ENCODE data around the gene PGAM5.
"Not testable (repeated sequence)": the region's sequence is repeated elsewhere in the genome, so short reads cannot be mapped to it uniquely, and the experiment has no call there.

The PGAM5 gene

GRCh38 chr12:132723764-132724140, 13.1 kb downstream of the PGAM5 start:
- no peak for DNase-seq

- peak; percentile 40 for DNase-seq
Observed at GRCh38 chr12:132724506-132725241, 14.0 kb downstream of the PGAM5 start.

DNA sequence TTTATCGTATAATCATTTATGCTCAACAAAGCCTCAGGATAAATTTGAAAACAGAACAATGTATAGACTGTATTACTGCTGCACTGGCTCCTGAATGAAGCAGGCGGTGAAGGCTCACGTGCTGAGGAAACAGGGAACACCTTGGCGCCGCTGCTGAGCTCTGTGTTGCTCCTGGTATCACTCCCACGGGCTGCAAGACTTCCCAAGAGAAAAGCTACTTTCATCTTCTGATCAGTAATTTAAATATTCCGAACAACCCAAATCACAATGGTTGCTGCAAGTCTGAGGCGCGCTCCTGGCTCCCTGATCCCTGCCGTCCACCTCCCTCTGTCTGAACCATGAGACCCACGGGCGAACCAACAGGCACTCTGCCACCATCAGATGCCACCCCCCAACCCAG, 15.7 kb downstream of the PGAM5 start:
- DNase-seq = no peak

GRCh38 chr12:132727091-132727794, 16.6 kb downstream of the PGAM5 start:
- no peak for DNase-seq

DNA sequence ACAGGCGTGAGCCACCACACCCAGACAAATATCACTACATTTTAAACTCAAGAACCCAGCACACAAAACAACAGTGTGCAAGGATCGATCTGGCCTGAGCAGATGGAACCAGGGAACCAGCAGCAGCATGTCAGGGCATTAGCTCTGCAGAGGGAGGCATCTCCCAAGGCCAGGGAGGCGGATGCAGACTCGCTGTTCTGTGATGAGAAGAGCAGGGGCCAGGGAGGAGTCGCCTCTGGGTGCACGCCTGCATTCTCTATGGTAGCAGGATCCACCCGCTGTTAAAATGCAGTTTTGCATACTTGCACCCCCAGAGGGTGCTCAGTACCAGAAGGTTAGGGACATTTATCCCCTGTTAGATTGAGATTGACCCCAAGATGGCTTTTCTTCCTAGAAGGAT, 17.9 kb downstream of the PGAM5 start:
- DNase-seq = no peak

- no peak for DNase-seq
Observed at GRCh38 chr12:132729541-132730320, 19.1 kb downstream of the PGAM5 start.

DNA sequence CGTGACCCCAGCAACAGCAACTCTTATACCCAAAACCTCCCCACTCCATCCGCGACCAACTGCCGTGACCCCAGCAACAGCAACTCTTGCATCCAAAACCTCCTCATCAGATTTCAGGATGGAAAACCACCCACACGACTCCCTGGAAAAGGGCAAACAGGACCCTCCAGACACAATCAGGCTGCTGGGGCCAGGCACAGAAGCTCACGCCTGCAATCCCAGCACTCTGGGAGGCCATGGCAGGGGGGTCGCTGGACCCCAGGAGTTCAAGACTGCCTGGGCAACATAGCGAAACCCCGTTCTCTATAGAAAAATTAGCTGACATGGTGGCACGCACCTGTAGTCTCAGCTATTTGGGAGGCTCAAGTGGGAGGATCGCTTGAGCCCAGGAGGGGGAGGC, 19.7 kb downstream of the PGAM5 start:
- DNase-seq = no peak

DNA sequence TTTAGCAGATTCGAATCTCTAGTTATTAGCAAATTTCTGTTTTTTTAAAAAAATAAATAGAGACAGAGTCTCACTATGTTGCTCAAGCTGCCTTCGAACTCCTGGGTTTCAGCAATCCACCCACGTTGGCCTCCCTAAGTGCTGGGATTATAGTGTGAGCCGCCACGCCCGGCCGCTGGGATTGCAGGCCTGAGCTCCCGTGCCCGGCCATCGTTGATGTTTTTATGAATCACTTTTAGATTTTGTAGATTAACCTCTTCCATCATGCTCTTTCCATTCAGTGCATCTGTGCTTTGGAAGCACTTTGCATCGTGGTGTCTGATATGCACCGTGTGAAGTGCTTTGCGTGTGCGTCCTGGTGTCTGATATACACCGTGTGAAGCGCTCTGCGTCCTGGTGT, 20.9 kb downstream of the PGAM5 start:
- DNase-seq = no peak

- peak; percentile 10 for DNase-seq
Observed at GRCh38 chr12:132734206-132734605, 23.6 kb downstream of the PGAM5 start.

DNA sequence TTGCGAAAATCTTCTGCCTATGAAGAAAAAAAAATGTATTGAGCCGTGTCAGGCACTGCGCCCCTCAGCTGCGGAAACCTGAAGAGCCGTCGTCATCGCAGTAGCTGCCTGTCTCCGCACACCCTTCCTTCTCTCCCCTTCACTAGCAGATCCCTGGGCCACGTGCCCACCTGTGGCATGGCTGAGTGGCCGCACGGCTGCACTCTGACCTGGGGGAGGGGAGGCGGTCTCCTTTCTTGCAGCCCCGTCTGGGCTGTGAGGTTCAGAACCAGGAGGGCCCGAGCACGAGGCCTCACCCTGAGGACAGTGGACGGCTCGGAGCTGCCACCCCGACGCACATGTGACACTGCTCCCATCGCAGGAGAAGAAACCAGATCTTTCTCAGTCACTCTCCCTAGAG, 24.9 kb downstream of the PGAM5 start:
- DNase-seq = no peak

DNA sequence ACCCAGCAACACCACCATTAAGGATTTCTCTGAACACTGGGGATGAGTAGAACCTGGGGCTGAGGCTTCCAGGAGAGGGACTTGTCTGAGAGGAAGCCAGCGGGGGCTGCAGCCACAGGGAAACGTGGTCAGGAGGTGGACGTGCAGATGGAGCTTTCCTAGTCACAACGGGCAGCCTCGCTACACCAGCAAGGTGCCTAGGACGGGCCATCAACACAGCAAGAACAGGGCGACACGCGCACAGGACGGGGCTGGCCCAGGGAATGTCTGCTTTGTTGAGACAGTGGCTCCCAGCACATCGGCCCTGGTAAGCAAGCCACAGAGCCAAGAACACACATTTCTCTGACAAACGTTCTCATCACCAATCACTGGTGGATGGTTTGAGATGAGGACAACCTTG, 25.7 kb downstream of the PGAM5 start:
- DNase-seq = no peak

GRCh38 chr12:132736913-132737312, 26.3 kb downstream of the PGAM5 start:
- no peak for DNase-seq

GRCh38 chr12:132739600-132740312, 29.1 kb downstream of the PGAM5 start:
- DNase-seq = no peak

GRCh38 chr12:132740313-132740646, 29.6 kb downstream of the PGAM5 start:
- DNase-seq = no peak

DNA sequence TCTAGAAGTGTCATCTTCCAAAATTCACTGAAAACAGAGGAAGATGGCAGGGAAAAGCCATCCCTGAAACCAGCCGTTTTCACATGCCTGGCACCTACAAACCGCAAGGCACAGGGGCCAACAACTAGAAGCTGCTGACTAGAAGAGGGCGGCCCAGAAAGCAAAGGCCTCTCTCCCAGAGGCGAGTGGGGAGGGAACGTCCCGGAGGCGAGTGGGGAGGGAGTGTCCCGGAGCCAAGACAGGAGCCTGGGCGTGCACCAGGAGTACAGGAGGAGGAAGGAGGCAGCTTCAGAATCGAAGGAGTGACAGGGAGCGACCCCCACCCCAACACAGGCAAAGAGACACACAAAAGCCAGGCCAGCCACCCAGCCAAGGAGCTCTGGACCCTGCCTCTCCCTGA, 30.0 kb downstream of the PGAM5 start:
- DNase-seq = no peak

DNA sequence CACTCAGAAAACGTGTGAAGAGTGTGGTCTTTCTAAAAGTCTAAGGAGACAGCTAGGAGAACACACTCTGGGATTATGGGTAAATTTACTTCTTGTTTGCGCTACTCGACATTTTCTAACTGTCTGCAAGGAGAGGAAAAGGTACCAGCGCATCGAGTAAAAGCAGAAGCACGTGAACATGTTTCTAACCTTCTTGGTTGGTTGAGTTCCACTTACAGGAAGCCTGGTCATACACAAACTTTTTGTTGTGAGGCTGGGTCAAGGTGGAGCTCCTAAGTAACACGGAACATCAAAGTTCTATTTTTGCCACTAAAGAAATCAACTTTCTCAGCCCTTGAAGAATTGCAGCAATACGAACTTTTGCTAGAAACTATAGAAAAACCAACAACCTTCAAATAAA, 31.0 kb downstream of the PGAM5 start:
- DNase-seq = no peak

DNA sequence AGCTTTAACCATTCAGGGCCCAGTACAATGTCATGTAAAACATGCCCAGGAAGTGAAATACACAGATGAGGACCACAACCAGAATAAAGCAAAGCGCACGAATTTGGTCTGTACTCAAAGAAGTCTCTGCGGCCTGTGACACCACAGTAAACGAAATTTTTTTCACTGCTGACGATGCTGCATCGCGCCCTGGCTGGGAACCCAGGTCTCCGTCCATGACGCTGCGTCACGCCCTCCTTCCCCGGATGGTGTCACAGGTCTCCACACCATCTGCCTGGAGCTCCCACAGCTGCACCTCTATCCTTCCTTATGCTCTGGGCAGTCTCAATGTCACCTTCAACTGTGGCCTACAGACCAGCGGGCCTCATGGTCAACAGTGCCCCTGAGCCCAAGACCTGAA, 33.2 kb downstream of the PGAM5 start:
- DNase-seq = no peak

DNA sequence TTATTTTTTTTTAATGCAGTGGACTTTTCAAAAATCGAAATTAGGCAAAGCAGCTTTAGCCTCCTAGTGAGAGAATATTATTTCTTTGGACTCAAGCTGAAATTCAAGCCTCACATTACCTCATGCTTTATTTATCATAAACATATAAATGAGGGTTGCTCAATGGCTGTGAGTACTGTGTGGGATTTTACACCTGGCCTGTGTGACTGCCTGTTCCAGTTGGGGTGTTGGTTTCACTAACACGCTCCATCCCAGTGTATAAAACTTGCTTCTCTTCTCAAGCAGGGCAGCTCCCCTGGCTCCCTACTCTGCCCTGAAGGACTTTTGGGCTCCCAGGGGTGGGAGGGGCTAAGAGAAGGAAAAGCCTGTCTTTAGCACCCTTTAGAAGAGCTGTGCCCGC, 36.0 kb downstream of the PGAM5 start:
- no peak for DNase-seq

GRCh38 chr12:132747395-132747794, 36.8 kb downstream of the PGAM5 start:
- DNase-seq = no peak

- no peak for DNase-seq
Observed at GRCh38 chr12:132747896-132748295, 37.3 kb downstream of the PGAM5 start.

DNA sequence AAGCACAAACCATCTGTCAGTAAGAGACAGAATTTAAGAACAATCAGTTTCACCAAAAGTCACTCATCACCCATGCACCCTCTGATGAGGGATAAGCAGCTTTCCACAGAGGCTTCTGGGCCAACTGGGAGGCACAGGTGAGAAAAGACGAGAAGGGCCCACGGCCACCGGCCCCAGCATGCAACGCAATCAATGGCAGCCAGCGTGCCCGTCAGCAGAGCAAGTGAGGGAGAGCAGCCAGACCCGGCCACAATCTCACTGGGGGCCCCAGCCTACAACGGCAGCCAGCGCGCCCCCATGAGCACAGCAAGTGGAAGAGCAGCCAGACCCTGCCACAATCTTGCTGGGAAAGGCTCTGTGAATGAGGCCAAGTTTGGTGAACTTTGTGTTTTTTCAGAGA, 37.7 kb downstream of the PGAM5 start:
- DNase-seq = no peak

- not testable (repeated sequence) for DNase-seq
Observed at GRCh38 chr12:132753670-132754069, 43.0 kb downstream of the PGAM5 start.

GRCh38 chr12:132754160-132754932, 43.7 kb downstream of the PGAM5 start:
- DNase-seq = no peak
